ENCODE results near the gene GABARAPL2.

GABARAPL2 gene

DNA sequence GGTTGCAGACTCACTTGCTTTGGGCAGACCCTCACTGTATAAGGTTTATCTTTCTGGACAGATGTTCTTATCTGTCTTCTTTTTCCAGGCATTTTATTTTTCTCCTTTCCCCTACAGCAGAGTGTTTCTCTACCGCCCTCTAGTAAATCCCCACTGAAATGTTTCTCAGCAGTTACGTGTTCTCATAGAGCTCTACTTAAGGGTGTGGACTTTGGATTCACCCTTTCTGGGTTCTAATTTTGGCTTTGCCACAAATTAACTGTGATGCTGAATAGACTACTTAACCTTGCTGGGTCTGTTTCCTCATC lies 54.9 kb downstream of the GABARAPL2 start:
- peaks cover 12% of the 10 kb centered on the region for H3K4me1 ChIP-seq (ENCODE audit: insufficient read depth, poor library complexity, severe bottlenecking)
- DNase-seq (ENCODE audit: low spot score) = no peak
- H3K27ac ChIP-seq (ENCODE audit: poor library complexity, severe bottlenecking) = no peak overlapping the region
- TF ChIP-seq, protein P1, sequence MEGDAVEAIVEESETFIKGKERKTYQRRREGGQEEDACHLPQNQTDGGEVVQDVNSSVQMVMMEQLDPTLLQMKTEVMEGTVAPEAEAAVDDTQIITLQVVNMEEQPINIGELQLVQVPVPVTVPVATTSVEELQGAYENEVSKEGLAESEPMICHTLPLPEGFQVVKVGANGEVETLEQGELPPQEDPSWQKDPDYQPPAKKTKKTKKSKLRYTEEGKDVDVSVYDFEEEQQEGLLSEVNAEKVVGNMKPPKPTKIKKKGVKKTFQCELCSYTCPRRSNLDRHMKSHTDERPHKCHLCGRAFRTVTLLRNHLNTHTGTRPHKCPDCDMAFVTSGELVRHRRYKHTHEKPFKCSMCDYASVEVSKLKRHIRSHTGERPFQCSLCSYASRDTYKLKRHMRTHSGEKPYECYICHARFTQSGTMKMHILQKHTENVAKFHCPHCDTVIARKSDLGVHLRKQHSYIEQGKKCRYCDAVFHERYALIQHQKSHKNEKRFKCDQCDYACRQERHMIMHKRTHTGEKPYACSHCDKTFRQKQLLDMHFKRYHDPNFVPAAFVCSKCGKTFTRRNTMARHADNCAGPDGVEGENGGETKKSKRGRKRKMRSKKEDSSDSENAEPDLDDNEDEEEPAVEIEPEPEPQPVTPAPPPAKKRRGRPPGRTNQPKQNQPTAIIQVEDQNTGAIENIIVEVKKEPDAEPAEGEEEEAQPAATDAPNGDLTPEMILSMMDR (IDR thresholded peaks at IDR 0.05; ENCODE audit: poor library complexity, severe bottlenecking) = peak; percentile 59
- ATAC-seq (ENCODE audit: low read depth) = no peak
- H3K9me3 ChIP-seq (ENCODE audit: severe bottlenecking) = no peaks in the 10 kb centered on the region
- peaks cover 59% of the 10 kb centered on the region for H3K36me3 ChIP-seq (ENCODE audit: low read depth)
- H3K27me3 ChIP-seq (ENCODE audit: insufficient read depth, poor library complexity, severe bottlenecking) = no peaks in the 10 kb centered on the region
- H3K4me3 ChIP-seq (ENCODE audit: severe bottlenecking) = no peak overlapping the region

- no peaks in the 10 kb centered on the region for H3K27me3 ChIP-seq (ENCODE audit: insufficient read depth, poor library complexity, severe bottlenecking)
- peak within 1 kb of the TSS; percentile 55 for H3K4me3 ChIP-seq (ENCODE audit: severe bottlenecking)
- H3K36me3 ChIP-seq (ENCODE audit: low read depth) = peaks cover 58% of the 10 kb centered on the region
- H3K9me3 ChIP-seq (ENCODE audit: severe bottlenecking) = no peaks in the 10 kb centered on the region
- peak within 1 kb of the TSS; percentile 55 for H3K27ac ChIP-seq (ENCODE audit: poor library complexity, severe bottlenecking)
- DNase-seq (ENCODE audit: low spot score) (peak; percentile 98), ATAC-seq (ENCODE audit: low read depth) (peak; percentile 95)
- peaks cover 12% of the 10 kb centered on the region for H3K4me1 ChIP-seq (ENCODE audit: insufficient read depth, poor library complexity, severe bottlenecking)
- TF ChIP-seq, protein P1 (IDR thresholded peaks at IDR 0.05; ENCODE audit: poor library complexity, severe bottlenecking) = no peak
Measured at GRCh38 chr16:75622761-75623605, 56.8 kb downstream of the GABARAPL2 start, which contains the start of gene ADAT1. TSS of gene ADAT1 (minus strand) at chr16:75623281. CDS start at chr16:75620799, 2,482 bp downstream.

DNA sequence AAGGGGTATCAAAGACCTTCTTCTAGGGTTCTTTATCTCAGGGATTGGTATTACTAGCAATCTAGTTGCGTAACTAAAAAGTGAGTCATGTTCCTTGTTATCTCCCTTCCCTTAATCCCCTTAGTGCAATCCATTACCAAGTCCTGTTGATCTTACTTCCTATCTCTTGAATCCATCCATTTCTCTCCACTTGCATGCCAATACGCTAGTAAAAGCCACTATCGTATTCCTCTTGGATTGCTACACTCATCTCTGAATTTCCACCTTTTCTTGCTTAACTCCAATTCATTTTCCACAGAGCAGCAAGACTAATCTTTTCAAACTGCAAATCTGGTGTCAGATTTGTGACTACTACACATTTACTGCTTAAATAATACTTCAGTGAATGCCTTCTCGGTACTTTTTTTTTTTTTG lies 58.7 kb downstream of the GABARAPL2 start:
- Histone ChIP-seq H3K27me3 (ENCODE audit: insufficient read depth, poor library complexity, severe bottlenecking) (no peaks in the 10 kb centered on the region), H3K36me3 (ENCODE audit: low read depth) (peaks cover 62% of the 10 kb centered on the region), H3K4me3 (ENCODE audit: severe bottlenecking) (no peak overlapping the region), H3K4me1 (ENCODE audit: insufficient read depth, poor library complexity, severe bottlenecking) (peaks cover 12% of the 10 kb centered on the region), H3K9me3 (ENCODE audit: severe bottlenecking) (no peaks in the 10 kb centered on the region), H3K27ac (ENCODE audit: poor library complexity, severe bottlenecking) (no peak overlapping the region)
- DNase-seq (ENCODE audit: low spot score) (no peak), ATAC-seq (ENCODE audit: low read depth) (no peak)
- TF ChIP-seq, protein P1 (IDR thresholded peaks at IDR 0.05; ENCODE audit: poor library complexity, severe bottlenecking) = no peak

DNA sequence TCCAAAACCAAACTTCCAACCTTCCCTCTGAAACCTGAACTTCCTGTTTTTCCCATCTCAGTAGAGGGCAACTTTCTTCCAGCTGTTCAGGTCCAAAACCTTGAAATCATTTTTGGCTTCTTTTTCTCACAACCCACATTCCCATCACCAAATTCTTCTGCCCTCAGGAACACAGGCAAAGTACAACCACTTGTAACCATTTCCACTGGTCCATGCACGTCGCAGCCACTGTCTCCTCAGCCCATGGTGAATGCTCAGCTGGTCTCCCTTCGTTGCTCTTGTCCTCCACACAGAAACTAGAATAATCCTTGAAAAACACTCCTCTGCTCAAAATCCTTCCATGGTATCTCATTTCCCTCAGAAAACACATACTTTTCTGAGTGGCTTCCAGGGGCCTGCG lies 60.6 kb downstream of the GABARAPL2 start:
- peaks cover 64% of the 10 kb centered on the region for H3K36me3 ChIP-seq (ENCODE audit: low read depth)
- no peak overlapping the region for H3K27ac ChIP-seq (ENCODE audit: poor library complexity, severe bottlenecking)
- H3K4me3 ChIP-seq (ENCODE audit: severe bottlenecking) = no peak overlapping the region
- DNase-seq (ENCODE audit: low spot score) = no peak
- no peaks in the 10 kb centered on the region for H3K27me3 ChIP-seq (ENCODE audit: insufficient read depth, poor library complexity, severe bottlenecking)
- ATAC-seq (ENCODE audit: low read depth) = no peak
- TF ChIP-seq, protein P1 (IDR thresholded peaks at IDR 0.05; ENCODE audit: poor library complexity, severe bottlenecking) = no peak
- no peaks in the 10 kb centered on the region for H3K9me3 ChIP-seq (ENCODE audit: severe bottlenecking)
- peaks cover 2% of the 10 kb centered on the region for H3K4me1 ChIP-seq (ENCODE audit: insufficient read depth, poor library complexity, severe bottlenecking)

Data from RWPE2 (cell line).